CD14-positive monocyte (primary cell): ENCODE results near the gene LRBA. TPM values are rescaled to one million over a fixed set of nuclear protein-coding genes. Genes with fewer than 3 reads are reported as not detected.

Experiments
- DNase-seq, 3 donors: peaks; one replicate each; pipeline ENCODE4 v3.0.0-alpha.2; 2011 to 2022
- H2AFZ ChIP-seq: 2 replicates; pipeline ENCODE4 v1.6.0; 2012; ENCODE audit warnings: mild to moderate bottlenecking, low read depth, low read length, inconsistent platforms; ENCODE audit not compliant: insufficient read depth, poor library complexity, severe bottlenecking
- H3K27ac ChIP-seq, 2 donors: 1 replicate in 1 of 2; 2 replicates in 1 of 2; pipeline ENCODE4 v1.5.1; 2012 to 2013; ENCODE audit warnings: low read length in 2 of 2, control low read depth in 1 of 2, inconsistent platforms in 1 of 2, low read depth in 1 of 2, mild to moderate bottlenecking in 1 of 2
- H3K27me3 ChIP-seq, 2 donors: one replicate each; pipeline versions ENCODE4 v1.6.0 to v1.6.1; 2011 to 2013; ENCODE audit warnings: low read length in 2 of 2; ENCODE audit not compliant: control insufficient read depth in 2 of 2, insufficient read depth in 2 of 2
- H3K36me3 ChIP-seq, 2 donors: replicated peaks in 1 of 2; 1 replicate in 1 of 2; 2 replicates in 1 of 2; pipeline versions ENCODE4 v1.5.1 to v1.6.1; 2012 to 2013; ENCODE audit warnings: low read length in 2 of 2, control low read depth in 1 of 2, inconsistent platforms in 1 of 2, mild to moderate bottlenecking in 1 of 2; ENCODE audit not compliant: insufficient read depth in 2 of 2, control insufficient read depth in 1 of 2
- H3K4me1 ChIP-seq, 2 donors: 1 replicate in 1 of 2; 2 replicates in 1 of 2; pipeline versions ENCODE4 v1.5.1 to v1.6.1; 2012 to 2013; ENCODE audit warnings: low read length in 2 of 2, control low read depth in 1 of 2, inconsistent platforms in 1 of 2, mild to moderate bottlenecking in 1 of 2, moderate library complexity in 1 of 2; ENCODE audit not compliant: insufficient read depth in 2 of 2, control insufficient read depth in 1 of 2
- H3K4me2 ChIP-seq: replicated peaks from 2 replicates; pipeline ENCODE3; 2012; ENCODE audit warnings: low read length, moderate library complexity, mild to moderate bottlenecking; ENCODE audit not compliant: poor library complexity, severe bottlenecking; ENCODE audit errors: extremely low read depth
- H3K4me3 ChIP-seq, 3 experiments: fragments of 200-600 bp in 1 of 3; sonication (generic) in 1 of 3; replicated peaks in 1 of 3; 1 replicate in 2 of 3; 2 replicates in 1 of 3; pipeline ENCODE4 v1.5.1; 2011 to 2013; ENCODE audit warnings: low read length in 3 of 3, mild to moderate bottlenecking in 3 of 3, control low read depth in 2 of 3, low read depth in 2 of 3, inconsistent platforms in 1 of 3, moderate library complexity in 1 of 3
- H3K79me2 ChIP-seq: 2 replicates; pipeline ENCODE4 v1.6.0; 2012; ENCODE audit warnings: mild to moderate bottlenecking, control low read depth, inconsistent platforms, low read length, moderate library complexity; ENCODE audit not compliant: insufficient read depth
- H3K9ac ChIP-seq: 2 replicates; pipeline ENCODE4 v1.6.0; 2017; ENCODE audit warnings: low read length, mild to moderate bottlenecking; ENCODE audit not compliant: insufficient read depth, poor library complexity, severe bottlenecking
- H3K9me3 ChIP-seq, 2 donors: replicated peaks in 1 of 2; 1 replicate in 1 of 2; 2 replicates in 1 of 2; pipeline versions ENCODE4 v1.5.1 to v1.6.1; 2012 to 2013; ENCODE audit warnings: low read length in 2 of 2, control low read depth in 1 of 2; ENCODE audit not compliant: control insufficient read depth in 1 of 2, insufficient read depth in 1 of 2
- H4K20me1 ChIP-seq: 2 replicates; pipeline ENCODE4 v1.6.0; 2012; ENCODE audit warnings: mild to moderate bottlenecking, low read length, control low read depth, moderate library complexity; ENCODE audit not compliant: insufficient read depth
- H3K27ac Mint-ChIP-seq, 7 donors: one replicate each; pipeline ENCODE4 v1.8.0; 2020; ENCODE audit warnings: mild to moderate bottlenecking in 7 of 7, mixed read lengths in 7 of 7, moderate library complexity in 6 of 7, inconsistent platforms in 2 of 7
- H3K27me3 Mint-ChIP-seq, 3 donors: one replicate each; pipeline ENCODE4 v1.8.0; 2021 to 2022; ENCODE audit warnings: low read depth in 3 of 3, mild to moderate bottlenecking in 3 of 3, mixed read lengths in 3 of 3, moderate library complexity in 3 of 3, inconsistent platforms in 1 of 3
- H3K36me3 Mint-ChIP-seq, 2 donors: one replicate each; pipeline ENCODE4 v1.8.0; 2020; ENCODE audit warnings: mixed read lengths in 2 of 2, inconsistent platforms in 1 of 2, mild to moderate bottlenecking in 1 of 2
- H3K4me1 Mint-ChIP-seq: one replicate; pipeline ENCODE4 v1.8.0; 2020; ENCODE audit warnings: mild to moderate bottlenecking, mixed read lengths
- H3K4me3 Mint-ChIP-seq, 2 donors: one replicate each; pipeline ENCODE4 v1.8.0; 2020; ENCODE audit warnings: mild to moderate bottlenecking in 2 of 2, mixed read lengths in 2 of 2, moderate library complexity in 1 of 2
- H3K9me3 Mint-ChIP-seq, 7 donors: one replicate each; pipeline ENCODE4 v1.8.0; 2020 to 2022; ENCODE audit warnings: mixed read lengths in 7 of 7, mild to moderate bottlenecking in 6 of 7, moderate library complexity in 6 of 7, inconsistent platforms in 2 of 7
- CTCF ChIP-seq: fragments of 200-600 bp; IDR thresholded peaks from one replicate; pipeline ENCODE4 v1.8.0; 2022; ENCODE audit warnings: antibody characterized with exemption, mild to moderate bottlenecking
- WGBS: methylation state at CpG from one replicate; pipeline ENCODE4 v1.1.5; 2013; ENCODE audit warnings: missing lambda C conversion rate; ENCODE audit not compliant: insufficient coverage; 5-methylcytosine and 5-hydroxymethylcytosine counted together
- intact Hi-C, 2 donors: fragments of 100-400 bp; cut with micrococcal nuclease; formaldehyde crosslinking; loops; one replicate each; pipeline versions ENCODE4 v1.15.0 to v1.15.1; 2023
- polyA plus RNA-seq, 3 donors: library from polyadenylated mRNA; depleted of rRNA in 1 of 3; unstranded in 2 of 3; stranded (reverse) in 1 of 3; fragments of 300-500 nt in 2 of 3; fragments of >200 nt in 1 of 3; fragmentation: Illumina TruSeq in 2 of 3; gene quantifications; 1 replicate in 2 of 3; 2 replicates in 1 of 3; pipeline ENCODE4 v1.2.3, GENCODE V29; 2012 to 2021

Gene LRBA
- polyA plus RNA-seq, 3 donors, result 1.5 to 5.5 (median 4.4) TPM

- WGBS, result 90% methylated on average over 1 of the region's 2 CpGs
- Histone ChIP-seq H3K4me1 (peaks cover 0 to 8% of the 10 kb centered on the region in 2 donors), H3K9me3 (no peaks in the 10 kb centered on the region), H4K20me1 (no peaks in the 10 kb centered on the region), H3K27ac (no peak overlapping the region), H2AFZ (no peak overlapping the region), H3K27me3 (no peaks in the 10 kb centered on the region), H3K4me2 (no peak overlapping the region), H3K9ac (no peak overlapping the region), H3K4me3 (no peak overlapping the region), H3K79me2 (no peaks in the 10 kb centered on the region), H3K36me3 (no peaks in the 10 kb centered on the region)
- no peak overlapping the region for H3K4me3 Mint-ChIP-seq
- H3K36me3 Mint-ChIP-seq, result peaks cover 0 to 4% of the 10 kb centered on the region in 2 donors
- H3K9me3 Mint-ChIP-seq, result no peaks in the 10 kb centered on the region
- intact Hi-C loops, result no loop called here
- DNase-seq, result no peak
- peaks cover 0 to 5% (median 0%) of the 10 kb centered on the region in 3 donors for H3K27me3 Mint-ChIP-seq
- peaks cover 7% of the 10 kb centered on the region for H3K4me1 Mint-ChIP-seq
- H3K27ac Mint-ChIP-seq, result no peak overlapping the region
- no peak for TF ChIP-seq CTCF
These were observed 699.4 kb downstream of the LRBA start for GRCh38 chr4:150315691-150316090.

- no peaks in the 10 kb centered on the region for H3K9me3 ChIP-seq
- intact Hi-C loops, result no loop called here
These were observed 699.9 kb downstream of the LRBA start for GRCh38 chr4:150315175-150315574.

More at GRCh38 chr4:150315175-150315574, 699.9 kb downstream of the LRBA start:
- Mint-ChIP-seq H3K4me3 (no peak overlapping the region), H3K27me3 (peaks cover 0 to 5% (median 0%) of the 10 kb centered on the region in 3 donors), H3K4me1 (peaks cover 7% of the 10 kb centered on the region), H3K36me3 (peaks cover 0 to 4% of the 10 kb centered on the region in 2 donors), H3K27ac (no peak overlapping the region), H3K9me3 (no peaks in the 10 kb centered on the region)
- Histone ChIP-seq H3K9ac (no peak overlapping the region), H2AFZ (no peak overlapping the region), H4K20me1 (no peaks in the 10 kb centered on the region), H3K36me3 (no peaks in the 10 kb centered on the region), H3K79me2 (no peaks in the 10 kb centered on the region), H3K4me1 (peaks cover 0 to 8% of the 10 kb centered on the region in 2 donors), H3K4me2 (no peak overlapping the region), H3K27ac (no peak overlapping the region), H3K4me3 (no peak overlapping the region), H3K27me3 (no peaks in the 10 kb centered on the region)
- WGBS, result 94% methylated on average over 5 of the region's 8 CpGs
- TF ChIP-seq CTCF, result no peak
- DNase-seq, result no peak
